ENCODE data around the gene FKBP5. TPM values are rescaled to one million over a fixed set of nuclear protein-coding genes. Genes with fewer than 3 reads are reported as not detected.

The FKBP5 gene
- total and polyA plus RNA-seq, 10 of the 15 experiments (the other 5 are each of a cell fraction or from before 2014, with no cell fraction given): 29.0 to 123 (median 62.3) TPM

GRCh38 chr6:35683267-35683666, 5.4 kb downstream of the FKBP5 start (continued):
- TF ChIP-seq, protein P1, sequence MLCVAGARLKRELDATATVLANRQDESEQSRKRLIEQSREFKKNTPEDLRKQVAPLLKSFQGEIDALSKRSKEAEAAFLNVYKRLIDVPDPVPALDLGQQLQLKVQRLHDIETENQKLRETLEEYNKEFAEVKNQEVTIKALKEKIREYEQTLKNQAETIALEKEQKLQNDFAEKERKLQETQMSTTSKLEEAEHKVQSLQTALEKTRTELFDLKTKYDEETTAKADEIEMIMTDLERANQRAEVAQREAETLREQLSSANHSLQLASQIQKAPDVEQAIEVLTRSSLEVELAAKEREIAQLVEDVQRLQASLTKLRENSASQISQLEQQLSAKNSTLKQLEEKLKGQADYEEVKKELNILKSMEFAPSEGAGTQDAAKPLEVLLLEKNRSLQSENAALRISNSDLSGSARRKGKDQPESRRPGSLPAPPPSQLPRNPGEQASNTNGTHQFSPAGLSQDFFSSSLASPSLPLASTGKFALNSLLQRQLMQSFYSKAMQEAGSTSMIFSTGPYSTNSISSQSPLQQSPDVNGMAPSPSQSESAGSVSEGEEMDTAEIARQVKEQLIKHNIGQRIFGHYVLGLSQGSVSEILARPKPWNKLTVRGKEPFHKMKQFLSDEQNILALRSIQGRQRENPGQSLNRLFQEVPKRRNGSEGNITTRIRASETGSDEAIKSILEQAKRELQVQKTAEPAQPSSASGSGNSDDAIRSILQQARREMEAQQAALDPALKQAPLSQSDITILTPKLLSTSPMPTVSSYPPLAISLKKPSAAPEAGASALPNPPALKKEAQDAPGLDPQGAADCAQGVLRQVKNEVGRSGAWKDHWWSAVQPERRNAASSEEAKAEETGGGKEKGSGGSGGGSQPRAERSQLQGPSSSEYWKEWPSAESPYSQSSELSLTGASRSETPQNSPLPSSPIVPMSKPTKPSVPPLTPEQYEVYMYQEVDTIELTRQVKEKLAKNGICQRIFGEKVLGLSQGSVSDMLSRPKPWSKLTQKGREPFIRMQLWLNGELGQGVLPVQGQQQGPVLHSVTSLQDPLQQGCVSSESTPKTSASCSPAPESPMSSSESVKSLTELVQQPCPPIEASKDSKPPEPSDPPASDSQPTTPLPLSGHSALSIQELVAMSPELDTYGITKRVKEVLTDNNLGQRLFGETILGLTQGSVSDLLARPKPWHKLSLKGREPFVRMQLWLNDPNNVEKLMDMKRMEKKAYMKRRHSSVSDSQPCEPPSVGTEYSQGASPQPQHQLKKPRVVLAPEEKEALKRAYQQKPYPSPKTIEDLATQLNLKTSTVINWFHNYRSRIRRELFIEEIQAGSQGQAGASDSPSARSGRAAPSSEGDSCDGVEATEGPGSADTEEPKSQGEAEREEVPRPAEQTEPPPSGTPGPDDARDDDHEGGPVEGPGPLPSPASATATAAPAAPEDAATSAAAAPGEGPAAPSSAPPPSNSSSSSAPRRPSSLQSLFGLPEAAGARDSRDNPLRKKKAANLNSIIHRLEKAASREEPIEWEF (IDR thresholded peaks at IDR 0.05; ENCODE audit: insufficient replicate concordance, low read depth, low read length): no peak
- TF ChIP-seq KAT2A (conservative IDR thresholded peaks at IDR 0.05; ENCODE audit: control insufficient read depth, low read depth, low read length): no peak
- no peak for TF ChIP-seq STAT1 (conservative IDR thresholded peaks at IDR 0.05)
- TF ChIP-seq, protein P2, sequence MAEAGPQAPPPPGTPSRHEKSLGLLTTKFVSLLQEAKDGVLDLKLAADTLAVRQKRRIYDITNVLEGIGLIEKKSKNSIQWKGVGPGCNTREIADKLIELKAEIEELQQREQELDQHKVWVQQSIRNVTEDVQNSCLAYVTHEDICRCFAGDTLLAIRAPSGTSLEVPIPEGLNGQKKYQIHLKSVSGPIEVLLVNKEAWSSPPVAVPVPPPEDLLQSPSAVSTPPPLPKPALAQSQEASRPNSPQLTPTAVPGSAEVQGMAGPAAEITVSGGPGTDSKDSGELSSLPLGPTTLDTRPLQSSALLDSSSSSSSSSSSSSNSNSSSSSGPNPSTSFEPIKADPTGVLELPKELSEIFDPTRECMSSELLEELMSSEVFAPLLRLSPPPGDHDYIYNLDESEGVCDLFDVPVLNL (IDR thresholded peaks at IDR 0.05; ENCODE audit: low read depth, low read length): no peak
- TF ChIP-seq TARDBP (IDR thresholded peaks at IDR 0.05; ENCODE audit: borderline replicate concordance): no peak
- TF ChIP-seq POLR2AphosphoS2 (IDR thresholded peaks at IDR 0.05; ENCODE audit: low read depth, low read length): no peak

All from GM12878 (cell line).